Tibial artery (tissue), 4 donors: ENCODE data around the gene NRDC.

Experiments
- DNase-seq, 2 donors: peaks; one replicate each; pipeline ENCODE4 v3.0.0-alpha.2; 2019
- H3K27ac ChIP-seq, 2 donors: fragments of 200-600 bp; sonication (generic) in 1 of 2; 1 replicate in 1 of 2; 2 replicates in 1 of 2; pipeline ENCODE4 v1.5.1; 2018 to 2019; ENCODE audit warnings: mild to moderate bottlenecking in 1 of 2
- H3K27me3 ChIP-seq, 2 donors: fragments of 200-600 bp; sonication (generic) in 1 of 2; one replicate each; pipeline versions ENCODE4 v1.5.1 to v1.6.0; 2016 to 2019
- H3K36me3 ChIP-seq, 3 donors: fragments of 200-600 bp; sonication (generic) in 2 of 3; one replicate each; pipeline ENCODE4 v1.5.1; 2016 to 2019; ENCODE audit warnings: mild to moderate bottlenecking in 2 of 3
- H3K4me1 ChIP-seq, 4 donors: fragments of 200-600 bp; sonication (generic) in 2 of 4; 1 replicate in 3 of 4; 2 replicates in 1 of 4; pipeline ENCODE4 v1.5.1; 2016 to 2019
- H3K4me3 ChIP-seq, 2 donors: fragments of 200-600 bp; sonication (generic) in 1 of 2; 1 replicate in 1 of 2; 2 replicates in 1 of 2; pipeline ENCODE4 v1.5.1; 2018 to 2019; ENCODE audit warnings: mild to moderate bottlenecking in 2 of 2
- H3K9me3 ChIP-seq, 3 donors: fragments of 200-600 bp; sonication (generic) in 1 of 3; one replicate each; pipeline ENCODE4 v1.5.1; 2016 to 2019
- CTCF ChIP-seq, 2 experiments: fragments of 200-600 bp in 1 of 2; fragments of 450-650 bp in 1 of 2; IDR thresholded peaks; one replicate each; pipeline ENCODE4 v1.5.1; 2017 to 2019; ENCODE audit warnings: antibody characterized with exemption in 2 of 2, mild to moderate bottlenecking in 1 of 2, moderate library complexity in 1 of 2
- intact Hi-C: fragments of 100-400 bp; cut with DNase I; formaldehyde crosslinking; loops from one replicate; pipeline ENCODE4 v1.15.0; 2023; ENCODE audit warnings: low total_unique reads

NRDC gene

GRCh38 chr1:51840743-51841461 lies 37.6 kb downstream of the NRDC start:
- Histone ChIP-seq H3K4me1 (no peaks in the 10 kb centered on the region), H3K27ac (no peak overlapping the region), H3K9me3 (no peaks in the 10 kb centered on the region), H3K27me3 (no peaks in the 10 kb centered on the region), H3K4me3 (no peak overlapping the region), H3K36me3 (peaks cover 5 to 18% (median 14%) of the 10 kb centered on the region in 3 donors)
- DNase-seq = no peak
- TF ChIP-seq CTCF (IDR thresholded peaks at IDR 0.05) = no peak
- intact Hi-C loops = no loop called here

GRCh38 chr1:51840182-51840581 lies 38.3 kb downstream of the NRDC start:
- no peaks in the 10 kb centered on the region for H3K4me1 ChIP-seq
- no peaks in the 10 kb centered on the region for H3K27me3 ChIP-seq
- intact Hi-C loops = no loop called here
- TF ChIP-seq CTCF (IDR thresholded peaks at IDR 0.05) = no peak
- peaks cover 9 to 20% (median 18%) of the 10 kb centered on the region in 3 donors for H3K36me3 ChIP-seq
- no peaks in the 10 kb centered on the region for H3K9me3 ChIP-seq
- no peak for DNase-seq
- H3K27ac ChIP-seq = no peak overlapping the region
- no peak overlapping the region for H3K4me3 ChIP-seq

- Histone ChIP-seq H3K27ac (no peak overlapping the region), H3K36me3 (peaks cover 18 to 27% (median 23%) of the 10 kb centered on the region in 3 donors), H3K4me3 (no peak overlapping the region), H3K4me1 (no peaks in the 10 kb centered on the region), H3K27me3 (no peaks in the 10 kb centered on the region), H3K9me3 (no peaks in the 10 kb centered on the region)
- intact Hi-C loops = no loop called here
- no peak for DNase-seq
- TF ChIP-seq CTCF (IDR thresholded peaks at IDR 0.05) = no peak
Observed at GRCh38 chr1:51839094-51839493, 39.4 kb downstream of the NRDC start.

GRCh38 chr1:51837243-51837642 lies 41.3 kb downstream of the NRDC start:
- no peak overlapping the region for H3K4me3 ChIP-seq
- H3K4me1 ChIP-seq = no peaks in the 10 kb centered on the region
- no peak for TF ChIP-seq CTCF (IDR thresholded peaks at IDR 0.05)
- intact Hi-C loops = no loop called here
- H3K27me3 ChIP-seq = no peaks in the 10 kb centered on the region
- no peak overlapping the region for H3K27ac ChIP-seq
- no peak for DNase-seq
- H3K9me3 ChIP-seq = no peaks in the 10 kb centered on the region
- H3K36me3 ChIP-seq = peaks cover 23 to 41% (median 29%) of the 10 kb centered on the region in 3 donors

GRCh38 chr1:51833700-51834099 lies 44.8 kb downstream of the NRDC start:
- H3K36me3 ChIP-seq = peaks cover 25 to 56% (median 48%) of the 10 kb centered on the region in 3 donors
- TF ChIP-seq CTCF (IDR thresholded peaks at IDR 0.05) = no peak

More at GRCh38 chr1:51833700-51834099, 44.8 kb downstream of the NRDC start:
- DNase-seq = no peak
- intact Hi-C loops = no loop called here
- H3K4me1 ChIP-seq = no peaks in the 10 kb centered on the region
- H3K27me3 ChIP-seq = no peaks in the 10 kb centered on the region
- H3K9me3 ChIP-seq = no peaks in the 10 kb centered on the region
- H3K27ac ChIP-seq = no peak overlapping the region
- H3K4me3 ChIP-seq = no peak overlapping the region
